Osteoblast (primary cell): Measurements from ENCODE around the gene GSDMA. TPM values are rescaled to one million over a fixed set of nuclear protein-coding genes. Genes with fewer than 3 reads are reported as not detected.
A peak's percentile ranks its signal among the peaks of the same experiment; 100 is the strongest.

ENCODE experiments used
- DNase-seq: peaks from one replicate; pipeline ENCODE4 v3.0.0; 2011; ENCODE audit warnings: low spot score, mixed read lengths; ENCODE audit not compliant: insufficient read length; ENCODE audit errors: missing footprints
- H2AFZ ChIP-seq: 2 replicates; pipeline ENCODE4 v1.6.0; 2011; ENCODE audit warnings: mild to moderate bottlenecking, low read length
- H3K27ac ChIP-seq: 2 replicates; pipeline ENCODE4 v1.5.1; 2011; ENCODE audit warnings: mild to moderate bottlenecking, low read depth, low read length, moderate library complexity
- H3K27me3 ChIP-seq: 2 replicates; pipeline ENCODE4 v1.6.0; 2012; ENCODE audit warnings: mild to moderate bottlenecking, control low read depth, inconsistent platforms, low read length, moderate library complexity; ENCODE audit not compliant: insufficient read depth
- H3K36me3 ChIP-seq: 2 replicates; pipeline ENCODE4 v1.5.1; 2011; ENCODE audit warnings: mild to moderate bottlenecking, low read length, control low read depth, moderate library complexity; ENCODE audit not compliant: insufficient read depth
- H3K4me1 ChIP-seq: 2 replicates; pipeline ENCODE4 v1.5.1; 2011; ENCODE audit warnings: mild to moderate bottlenecking, low read length, control low read depth, moderate library complexity; ENCODE audit not compliant: insufficient read depth
- H3K4me2 ChIP-seq: 2 replicates; pipeline ENCODE4 v1.6.0; 2011; ENCODE audit warnings: mild to moderate bottlenecking, low read length; ENCODE audit not compliant: insufficient read depth
- H3K4me3 ChIP-seq: fragments of 200-600 bp; sonication (generic); 3 replicates; pipeline ENCODE4 v1.5.1; 2012; ENCODE audit warnings: mild to moderate bottlenecking, low read length, inconsistent platforms; ENCODE audit not compliant: insufficient read depth
- H3K79me2 ChIP-seq: 2 replicates; pipeline ENCODE4 v1.6.0; 2012; ENCODE audit warnings: mild to moderate bottlenecking, low read length, control low read depth, inconsistent platforms; ENCODE audit not compliant: insufficient read depth
- H3K9me3 ChIP-seq: 2 replicates; pipeline ENCODE4 v1.5.1; 2011; ENCODE audit warnings: low read depth, low read length, control low read depth
- H4K20me1 ChIP-seq: 2 replicates; pipeline ENCODE4 v1.6.0; 2012; ENCODE audit warnings: mild to moderate bottlenecking, low read length, control low read depth; ENCODE audit not compliant: insufficient read depth
- total RNA-seq: library from RNA; depleted of rRNA; stranded (reverse); fragments of >200 nt; gene quantifications from 2 replicates; pipeline ENCODE4 v1.2.3, GENCODE V29; 2012
- TF ChIP-seq, protein P1 (sequence below): IDR thresholded peaks from 2 replicates; pipeline ENCODE4 v1.5.1; 2011; ENCODE audit warnings: mild to moderate bottlenecking, low read depth, low read length, moderate library complexity; ENCODE audit errors: extremely low read depth

The GSDMA gene
- total RNA-seq, 1 donor, result under 0.01 TPM

- H3K27ac ChIP-seq, result no peak overlapping the region
- peak overlapping the region; percentile 67 for H3K4me3 ChIP-seq
- no peaks in the 10 kb centered on the region for H3K9me3 ChIP-seq
- TF ChIP-seq, protein P1, sequence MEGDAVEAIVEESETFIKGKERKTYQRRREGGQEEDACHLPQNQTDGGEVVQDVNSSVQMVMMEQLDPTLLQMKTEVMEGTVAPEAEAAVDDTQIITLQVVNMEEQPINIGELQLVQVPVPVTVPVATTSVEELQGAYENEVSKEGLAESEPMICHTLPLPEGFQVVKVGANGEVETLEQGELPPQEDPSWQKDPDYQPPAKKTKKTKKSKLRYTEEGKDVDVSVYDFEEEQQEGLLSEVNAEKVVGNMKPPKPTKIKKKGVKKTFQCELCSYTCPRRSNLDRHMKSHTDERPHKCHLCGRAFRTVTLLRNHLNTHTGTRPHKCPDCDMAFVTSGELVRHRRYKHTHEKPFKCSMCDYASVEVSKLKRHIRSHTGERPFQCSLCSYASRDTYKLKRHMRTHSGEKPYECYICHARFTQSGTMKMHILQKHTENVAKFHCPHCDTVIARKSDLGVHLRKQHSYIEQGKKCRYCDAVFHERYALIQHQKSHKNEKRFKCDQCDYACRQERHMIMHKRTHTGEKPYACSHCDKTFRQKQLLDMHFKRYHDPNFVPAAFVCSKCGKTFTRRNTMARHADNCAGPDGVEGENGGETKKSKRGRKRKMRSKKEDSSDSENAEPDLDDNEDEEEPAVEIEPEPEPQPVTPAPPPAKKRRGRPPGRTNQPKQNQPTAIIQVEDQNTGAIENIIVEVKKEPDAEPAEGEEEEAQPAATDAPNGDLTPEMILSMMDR, result no peak
- H3K27me3 ChIP-seq, result no peaks in the 10 kb centered on the region
- no peaks in the 10 kb centered on the region for H3K79me2 ChIP-seq
- H2AFZ ChIP-seq, result peak overlapping the region; percentile 95
- no peaks in the 10 kb centered on the region for H4K20me1 ChIP-seq
- peak overlapping the region; percentile 81 for H3K4me2 ChIP-seq
- H3K36me3 ChIP-seq, result no peaks in the 10 kb centered on the region
- H3K4me1 ChIP-seq, result peaks cover 8% of the 10 kb centered on the region
- peak; percentile 3 for DNase-seq
Observed at GRCh38 chr17:39953471-39953888, 9.3 kb upstream of the GSDMA start.

DNA sequence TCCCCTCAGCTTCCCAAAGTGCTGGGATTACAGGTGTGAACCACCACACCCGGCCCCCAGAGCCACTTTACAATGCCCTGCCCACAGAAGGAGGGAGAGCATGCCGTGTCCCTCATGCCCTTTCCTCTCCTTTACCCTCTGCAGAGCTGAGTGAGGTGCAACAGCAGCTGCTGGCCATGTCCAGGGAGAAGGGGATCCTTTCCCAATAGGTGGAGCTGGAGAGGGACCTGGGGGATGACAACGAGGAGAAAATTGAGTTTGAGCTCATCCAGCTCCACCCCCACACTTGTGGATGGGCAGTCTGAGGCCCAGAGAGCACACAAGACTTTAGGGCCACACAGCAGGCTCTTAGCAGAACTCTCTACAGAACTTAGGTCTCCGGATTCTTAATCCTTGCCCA is 7.9 kb upstream of the GSDMA start:
- Histone ChIP-seq H3K79me2 (no peaks in the 10 kb centered on the region), H3K4me2 (no peak overlapping the region), H3K4me1 (peaks cover 10% of the 10 kb centered on the region), H3K27ac (no peak overlapping the region), H3K27me3 (no peaks in the 10 kb centered on the region), H2AFZ (peak overlapping the region; percentile 22), H3K36me3 (no peaks in the 10 kb centered on the region), H3K9me3 (no peaks in the 10 kb centered on the region), H3K4me3 (no peak overlapping the region), H4K20me1 (no peaks in the 10 kb centered on the region)
- no peak for DNase-seq
- TF ChIP-seq, protein P1, result no peak

GRCh38 chr17:39955726-39956225 is 7.0 kb upstream of the GSDMA start:
- H4K20me1 ChIP-seq, result no peaks in the 10 kb centered on the region
- no peak overlapping the region for H3K27ac ChIP-seq
- H3K4me3 ChIP-seq, result no peak overlapping the region
- no peak for DNase-seq
- no peak overlapping the region for H3K4me2 ChIP-seq
- TF ChIP-seq, protein P1, result no peak
- peaks cover 15% of the 10 kb centered on the region for H3K4me1 ChIP-seq
- H3K9me3 ChIP-seq, result no peaks in the 10 kb centered on the region
- no peaks in the 10 kb centered on the region for H3K79me2 ChIP-seq
- H2AFZ ChIP-seq, result no peak overlapping the region
- no peaks in the 10 kb centered on the region for H3K27me3 ChIP-seq
- H3K36me3 ChIP-seq, result no peaks in the 10 kb centered on the region

DNA sequence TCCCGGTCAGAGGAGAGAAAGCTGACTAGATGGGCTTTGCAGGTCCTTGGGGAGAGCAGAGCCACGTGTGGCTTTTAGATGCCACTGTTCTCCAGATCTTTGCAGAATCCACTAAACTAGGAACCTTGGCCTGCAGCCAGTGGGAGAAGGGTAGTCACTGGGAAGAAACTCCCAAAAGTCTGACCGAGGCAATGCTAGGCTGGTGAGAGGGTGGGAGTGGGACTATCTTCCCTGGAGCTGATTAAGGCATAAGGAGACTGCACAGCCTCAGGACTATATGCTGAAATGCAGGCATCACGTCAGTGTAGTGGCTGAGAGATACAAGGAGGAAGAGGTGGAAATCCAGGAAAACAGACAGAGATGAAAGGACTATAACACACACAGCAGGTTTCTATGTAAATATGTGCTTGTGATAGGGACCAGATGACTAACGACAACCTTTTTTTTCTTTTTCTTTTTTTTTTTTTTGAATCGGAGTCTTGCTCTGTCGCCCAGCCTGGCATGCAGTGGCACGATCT is 2.2 kb upstream of the GSDMA start:
- H3K27ac ChIP-seq, result no peak overlapping the region
- peaks cover 11% of the 10 kb centered on the region for H3K27me3 ChIP-seq
- H2AFZ ChIP-seq, result no peak overlapping the region
- no peaks in the 10 kb centered on the region for H4K20me1 ChIP-seq
- H3K79me2 ChIP-seq, result no peaks in the 10 kb centered on the region
- peaks cover 7% of the 10 kb centered on the region for H3K4me1 ChIP-seq
- H3K4me2 ChIP-seq, result no peak overlapping the region
- no peak overlapping the region for H3K4me3 ChIP-seq
- no peak for DNase-seq
- TF ChIP-seq, protein P1, result no peak
- no peaks in the 10 kb centered on the region for H3K9me3 ChIP-seq
- H3K36me3 ChIP-seq, result no peaks in the 10 kb centered on the region
